ENCODE results near the gene HOXC11.

Gene HOXC11

GRCh38 chr12:53986686-53987483, 14.0 kb downstream of the HOXC11 start:
- no peak for DNase-seq

GRCh38 chr12:53987787-53988230, 14.9 kb downstream of the HOXC11 start:
- DNase-seq: no peak

- no peak for DNase-seq
These were observed 15.8 kb downstream of the HOXC11 start for GRCh38 chr12:53988541-53989226.

- DNase-seq: no peak
These were observed 16.5 kb downstream of the HOXC11 start for GRCh38 chr12:53989227-53990113.

- no peak for DNase-seq
These were observed 17.6 kb downstream of the HOXC11 start for GRCh38 chr12:53990311-53991076.

- DNase-seq: no peak
These were observed 18.1 kb downstream of the HOXC11 start for GRCh38 chr12:53991077-53991460.

GRCh38 chr12:53992377-53992889, 19.5 kb downstream of the HOXC11 start:
- DNase-seq: no peak

GRCh38 chr12:53993162-53994008, 20.5 kb downstream of the HOXC11 start:
- DNase-seq: no peak

- no peak for DNase-seq
These were observed 21.0 kb downstream of the HOXC11 start for GRCh38 chr12:53994009-53994263.

GRCh38 chr12:53994264-53995001, 21.5 kb downstream of the HOXC11 start:
- DNase-seq: no peak

GRCh38 chr12:53995002-53995377, 22.1 kb downstream of the HOXC11 start:
- DNase-seq: no peak

GRCh38 chr12:53995378-53996239, 22.7 kb downstream of the HOXC11 start:
- DNase-seq: no peak

- DNase-seq: no peak
These were observed 23.6 kb downstream of the HOXC11 start for GRCh38 chr12:53996240-53997203.

GRCh38 chr12:53997204-53998109, 24.5 kb downstream of the HOXC11 start:
- DNase-seq: no peak

- DNase-seq: no peak
These were observed 25.4 kb downstream of the HOXC11 start for GRCh38 chr12:53998110-53998899.

GRCh38 chr12:53998900-53999236, 25.9 kb downstream of the HOXC11 start:
- DNase-seq: no peak

Measured in activated T-cell treated with anti-CD3 and anti-CD28 coated beads for 4 hours (primary cell).